Calu3 (cell line): ENCODE results near the gene KAZN. TPM values are rescaled to one million over a fixed set of nuclear protein-coding genes. Genes with fewer than 3 reads are reported as not detected.

Source experiments
- BruUV-seq: library from RNA; stranded (reverse); fragments of 400-500 nt; replicated peaks from 2 replicates; lab custom pipeline; 2021; lab: Mats Ljungman, UMichigan
- CTCF ChIA-PET: fragments of 300-600 bp; sonication (Branson Sonifier 250); formaldehyde crosslinking; loops from one replicate; lab custom pipeline; 2022; ENCODE audit warnings: antibody characterized with exemption; lab: Charles Lee
- DNase-seq: peaks from one replicate; pipeline ENCODE4 v3.0.0; 2022
- H3K27ac Mint-ChIP-seq: one replicate; pipeline ENCODE4 v1.8.0; 2022; ENCODE audit warnings: mixed read lengths; ENCODE audit not compliant: unreplicated experiment
- H3K27me3 Mint-ChIP-seq: one replicate; pipeline ENCODE4 v1.8.0; 2022; ENCODE audit warnings: mixed read lengths; ENCODE audit not compliant: unreplicated experiment
- H3K36me3 Mint-ChIP-seq: one replicate; pipeline ENCODE4 v1.8.0; 2022; ENCODE audit warnings: mild to moderate bottlenecking, moderate library complexity, mixed read lengths; ENCODE audit not compliant: insufficient read depth, unreplicated experiment
- H3K4me1 Mint-ChIP-seq: one replicate; pipeline ENCODE4 v1.8.0; 2022; ENCODE audit warnings: mild to moderate bottlenecking, low read depth, mixed read lengths; ENCODE audit not compliant: unreplicated experiment
- H3K4me3 Mint-ChIP-seq: one replicate; pipeline ENCODE4 v1.8.0; 2022; ENCODE audit warnings: mild to moderate bottlenecking, low read depth, moderate library complexity, mixed read lengths; ENCODE audit not compliant: unreplicated experiment
- H3K9me3 Mint-ChIP-seq: one replicate; pipeline ENCODE4 v1.8.0; 2022; ENCODE audit warnings: low read depth, mixed read lengths; ENCODE audit not compliant: unreplicated experiment
- intact Hi-C: fragments of 100-400 bp; cut with micrococcal nuclease; formaldehyde crosslinking; loops from one replicate; pipeline ENCODE4 v1.10.0; 2022; ENCODE audit not compliant: unreplicated experiment
- total RNA-seq: library from RNA; stranded (reverse); gene quantifications from 2 replicates; pipeline ENCODE4 v1.2.3, GENCODE V29; 2022
- TF ChIP-seq, protein P1 (sequence below): fragments of 200-600 bp; IDR thresholded peaks from one replicate; pipeline ENCODE4 v1.8.0; 2022; ENCODE audit warnings: antibody characterized with exemption; ENCODE audit not compliant: unreplicated experiment

KAZN gene
- total RNA-seq, 1 experiment from 2014 or later: 3.6 TPM

DNA sequence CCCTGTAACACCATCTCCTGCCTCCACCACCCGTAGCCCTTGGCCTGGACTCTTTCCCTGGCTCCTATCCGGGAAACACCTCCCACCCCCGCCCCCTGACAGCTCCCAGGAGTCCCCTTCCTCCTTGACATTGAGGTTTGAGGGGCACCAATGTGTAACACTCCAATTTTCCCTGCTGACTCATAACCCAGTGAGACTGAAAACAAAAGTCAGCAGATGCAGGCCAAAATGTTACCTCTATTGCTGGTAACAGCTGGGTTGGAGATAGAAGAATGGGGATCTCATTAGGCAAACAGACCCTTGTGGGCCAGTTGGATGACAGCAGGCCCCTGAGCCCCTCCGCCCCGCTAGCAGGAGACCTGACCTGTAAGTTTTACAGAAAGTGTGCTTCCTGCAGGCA is 237.2 kb downstream of the KAZN start:
- no peaks in the 10 kb centered on the region for H3K36me3 Mint-ChIP-seq
- intact Hi-C loops: no loop called here

DNA sequence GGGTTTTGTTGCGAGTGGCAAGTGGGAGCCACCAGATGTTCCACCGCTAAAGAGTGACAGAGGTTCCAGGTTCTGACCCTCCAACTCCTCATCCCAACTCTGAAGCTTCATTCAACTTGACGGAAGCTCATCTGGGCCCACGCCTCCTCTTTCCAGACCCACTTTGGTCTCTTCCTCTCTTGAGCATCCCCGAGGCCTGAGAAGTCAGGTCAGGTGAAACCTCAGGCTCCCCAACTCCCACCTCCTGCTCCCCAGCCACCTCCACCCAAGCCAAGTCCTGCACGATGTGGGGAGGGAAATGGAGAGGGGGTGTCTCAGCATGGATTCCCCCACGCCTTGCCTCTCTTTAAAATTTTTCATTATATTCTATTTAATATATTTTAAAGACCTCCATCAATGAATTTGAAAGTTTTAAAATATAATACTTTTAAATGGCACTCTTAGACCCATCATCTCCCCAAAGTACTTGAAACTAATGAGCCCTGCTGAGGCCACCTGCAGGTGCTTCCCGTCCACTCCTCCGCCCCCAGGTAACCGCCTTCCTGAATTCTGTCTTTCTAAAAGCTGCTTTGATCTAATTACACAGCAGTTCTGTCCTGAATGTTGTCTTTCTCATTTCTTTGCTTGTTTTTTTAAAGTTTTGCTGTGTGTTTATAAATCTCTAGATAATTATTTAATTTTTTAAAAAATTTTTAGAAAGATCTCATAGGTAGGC is 238.1 kb downstream of the KAZN start:
- Mint-ChIP-seq H3K27me3 (peaks cover 67% of the 10 kb centered on the region), H3K9me3 (no peaks in the 10 kb centered on the region), H3K4me3 (no peak overlapping the region), H3K4me1 (no peaks in the 10 kb centered on the region), H3K27ac (no peak overlapping the region), H3K36me3 (no peaks in the 10 kb centered on the region)
- TF ChIP-seq, protein P1, sequence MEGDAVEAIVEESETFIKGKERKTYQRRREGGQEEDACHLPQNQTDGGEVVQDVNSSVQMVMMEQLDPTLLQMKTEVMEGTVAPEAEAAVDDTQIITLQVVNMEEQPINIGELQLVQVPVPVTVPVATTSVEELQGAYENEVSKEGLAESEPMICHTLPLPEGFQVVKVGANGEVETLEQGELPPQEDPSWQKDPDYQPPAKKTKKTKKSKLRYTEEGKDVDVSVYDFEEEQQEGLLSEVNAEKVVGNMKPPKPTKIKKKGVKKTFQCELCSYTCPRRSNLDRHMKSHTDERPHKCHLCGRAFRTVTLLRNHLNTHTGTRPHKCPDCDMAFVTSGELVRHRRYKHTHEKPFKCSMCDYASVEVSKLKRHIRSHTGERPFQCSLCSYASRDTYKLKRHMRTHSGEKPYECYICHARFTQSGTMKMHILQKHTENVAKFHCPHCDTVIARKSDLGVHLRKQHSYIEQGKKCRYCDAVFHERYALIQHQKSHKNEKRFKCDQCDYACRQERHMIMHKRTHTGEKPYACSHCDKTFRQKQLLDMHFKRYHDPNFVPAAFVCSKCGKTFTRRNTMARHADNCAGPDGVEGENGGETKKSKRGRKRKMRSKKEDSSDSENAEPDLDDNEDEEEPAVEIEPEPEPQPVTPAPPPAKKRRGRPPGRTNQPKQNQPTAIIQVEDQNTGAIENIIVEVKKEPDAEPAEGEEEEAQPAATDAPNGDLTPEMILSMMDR: no peak
- CTCF ChIA-PET: interaction anchor here (0.7 kb wide), 1 partner anchor 765 kb away, joined by 5 read pairs; no protein-coding TSS in a partner anchor
- no peak for DNase-seq
- no TSS peak for BruUV-seq
- intact Hi-C loops: no loop called here

More for the DNA sequence above, 237.2 kb downstream of the KAZN start:
- CTCF ChIA-PET: no interaction called here
- Mint-ChIP-seq H3K27ac (no peak overlapping the region), H3K4me1 (no peaks in the 10 kb centered on the region), H3K27me3 (peaks cover 75% of the 10 kb centered on the region), H3K4me3 (no peak overlapping the region), H3K9me3 (no peaks in the 10 kb centered on the region)
- DNase-seq: no peak
- TF ChIP-seq, protein P1: no peak
- no TSS peak for BruUV-seq

DNA sequence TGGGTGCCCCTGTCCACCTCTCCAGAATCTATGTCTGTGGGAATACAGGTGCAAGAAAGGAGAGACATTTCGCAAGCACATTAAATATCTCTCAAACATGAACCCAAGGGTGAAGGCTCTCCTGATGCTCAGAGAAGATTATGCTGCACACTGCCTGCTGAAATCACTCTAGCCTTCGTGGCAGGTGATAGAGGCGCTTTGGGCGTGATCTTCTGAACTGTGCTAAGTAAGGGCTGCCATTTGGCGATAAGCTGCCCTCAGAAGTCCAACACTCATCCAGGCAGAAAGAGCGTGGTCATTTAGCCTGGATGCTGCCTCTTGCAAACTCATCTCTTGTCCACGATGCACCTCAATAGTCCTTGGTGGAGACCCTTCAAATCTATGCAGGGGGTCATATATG is 241.9 kb downstream of the KAZN start:
- Mint-ChIP-seq H3K4me3 (no peak overlapping the region), H3K4me1 (no peaks in the 10 kb centered on the region), H3K9me3 (peaks cover 7% of the 10 kb centered on the region), H3K36me3 (no peaks in the 10 kb centered on the region), H3K27ac (no peak overlapping the region), H3K27me3 (peaks cover 50% of the 10 kb centered on the region)
- CTCF ChIA-PET: no interaction called here
- no peak for DNase-seq
- TF ChIP-seq, protein P1: no peak
- intact Hi-C loops: no loop called here
- BruUV-seq: no TSS peak

DNA sequence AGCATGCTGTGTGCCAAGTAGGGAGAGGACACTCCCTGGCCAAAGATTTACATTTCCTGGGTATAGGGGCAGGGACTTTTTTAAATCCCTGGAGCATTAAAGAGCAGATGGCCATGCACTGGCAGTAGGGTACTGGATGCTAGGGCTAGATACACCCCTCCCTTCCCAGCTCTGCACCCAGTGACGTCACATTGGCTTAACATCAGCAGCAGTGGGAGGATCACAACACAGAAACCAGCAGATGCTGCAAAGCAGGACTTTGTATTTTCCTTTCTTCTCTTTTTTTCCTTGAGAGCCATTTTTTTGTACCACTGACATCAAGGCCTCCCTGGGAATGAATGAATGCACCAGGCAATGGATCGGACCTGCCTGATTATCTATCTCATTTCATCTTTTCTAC is 243.0 kb downstream of the KAZN start:
- TF ChIP-seq, protein P1: no peak
- no TSS peak for BruUV-seq
- Mint-ChIP-seq H3K4me1 (no peaks in the 10 kb centered on the region), H3K9me3 (peaks cover 9% of the 10 kb centered on the region), H3K27me3 (peaks cover 48% of the 10 kb centered on the region), H3K36me3 (no peaks in the 10 kb centered on the region), H3K4me3 (no peak overlapping the region), H3K27ac (no peak overlapping the region)
- CTCF ChIA-PET: no interaction called here
- DNase-seq: no peak
- intact Hi-C loops: no loop called here
